Measurements from ENCODE around the gene PSMA4.

- TF ChIP-seq PAX5 (IDR thresholded peaks at IDR 0.05; ENCODE audit: insufficient read depth, low read length, severe bottlenecking) (no peak), POLR2A (IDR thresholded peaks at IDR 0.05; ENCODE audit: low read depth, low read length) (no peak), POLR2AphosphoS5 (IDR thresholded peaks at IDR 0.05; ENCODE audit: low read depth, low read length) (no peak; the same call in 1 of the 2 replicates)
These were observed 9.9 kb downstream of the PSMA4 start for GRCh38 chr15:78550194-78550593.

Data from GM12891 (cell line).